HT1080 (cell line): ENCODE measurements around the gene THBS4. TPM values are rescaled to one million over a fixed set of nuclear protein-coding genes. Genes with fewer than 3 reads are reported as not detected.

ENCODE experiments used
- DNase-seq: peaks from one replicate; pipeline ENCODE4 v3.0.0-alpha.2; 2015; ENCODE audit warnings: low read depth
- total RNA-seq: library from RNA; depleted of rRNA; stranded (reverse); fragments of >200 nt; shearing (Covaris generic); gene quantifications from 2 replicates; pipeline ENCODE4 v1.2.3, GENCODE V29; 2014

The THBS4 gene
- total RNA-seq, 1 experiment from 2014 or later, result 2.0 TPM

GRCh38 chr5:80043187-80043586 lies 8.0 kb downstream of the THBS4 start:
- DNase-seq, result no peak

- DNase-seq, result no peak
Measured at GRCh38 chr5:80048084-80048780, 13.1 kb downstream of the THBS4 start.

DNA sequence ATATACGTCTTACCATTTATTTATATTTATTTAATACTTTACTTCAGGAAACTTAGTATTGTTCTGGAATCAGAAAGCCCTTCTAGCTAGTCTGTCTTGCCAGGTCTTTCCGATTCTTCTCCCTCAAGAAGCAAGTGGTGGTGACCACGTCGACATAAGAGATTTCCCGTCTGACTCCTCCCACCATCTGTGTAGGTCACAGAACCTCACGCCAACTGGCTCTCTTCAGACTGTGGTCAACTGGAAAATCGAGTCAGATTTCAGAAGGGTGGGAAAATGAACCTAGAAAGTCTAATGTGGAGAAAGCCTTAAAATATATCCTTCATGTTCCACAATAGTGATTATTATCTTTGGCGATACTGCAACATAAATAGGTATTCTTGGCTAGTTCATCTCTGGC lies 17.3 kb downstream of the THBS4 start:
- DNase-seq, result no peak

DNA sequence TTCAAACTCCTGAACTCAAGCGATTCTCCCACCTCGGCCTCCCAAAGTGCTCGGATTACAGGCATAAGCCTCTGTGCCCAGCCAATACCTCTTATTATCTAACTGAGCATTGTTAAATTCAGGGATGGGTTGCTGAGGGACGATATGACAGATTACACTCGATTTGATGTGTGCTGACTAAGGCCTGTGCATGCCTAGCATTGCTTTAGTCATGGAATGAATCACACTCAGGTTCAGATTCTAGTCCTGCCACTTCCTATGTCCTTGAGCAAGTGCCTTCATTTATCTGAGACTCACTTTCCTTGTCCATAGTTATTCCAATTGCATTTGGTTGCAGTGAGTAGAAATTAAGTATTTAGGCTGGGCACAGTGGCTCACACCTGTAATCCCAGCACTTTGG lies 19.5 kb downstream of the THBS4 start:
- DNase-seq, result peak; percentile 73

GRCh38 chr5:80055491-80056170 lies 20.5 kb downstream of the THBS4 start:
- DNase-seq, result no peak

GRCh38 chr5:80057099-80057498 lies 22.0 kb downstream of the THBS4 start:
- DNase-seq, result no peak

DNA sequence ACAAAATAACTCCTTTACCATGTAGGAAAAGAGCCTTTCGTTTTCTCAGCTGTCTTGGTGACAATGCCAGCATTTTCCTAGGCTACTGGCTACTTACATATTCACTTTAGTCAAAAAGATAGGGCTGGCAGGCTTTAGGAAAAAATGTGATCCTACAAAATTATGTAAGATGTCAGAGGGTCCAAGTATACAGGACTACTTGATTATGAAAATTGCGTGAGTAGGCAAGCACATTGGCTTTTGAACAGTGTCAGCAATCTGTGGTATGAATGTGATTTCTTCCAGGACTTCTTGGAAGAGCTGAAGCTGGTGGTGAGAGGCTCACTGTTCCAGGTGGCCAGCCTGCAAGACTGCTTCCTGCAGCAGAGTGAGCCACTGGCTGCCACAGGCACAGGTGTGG lies 22.8 kb downstream of the THBS4 start:
- DNase-seq, result no peak

DNA sequence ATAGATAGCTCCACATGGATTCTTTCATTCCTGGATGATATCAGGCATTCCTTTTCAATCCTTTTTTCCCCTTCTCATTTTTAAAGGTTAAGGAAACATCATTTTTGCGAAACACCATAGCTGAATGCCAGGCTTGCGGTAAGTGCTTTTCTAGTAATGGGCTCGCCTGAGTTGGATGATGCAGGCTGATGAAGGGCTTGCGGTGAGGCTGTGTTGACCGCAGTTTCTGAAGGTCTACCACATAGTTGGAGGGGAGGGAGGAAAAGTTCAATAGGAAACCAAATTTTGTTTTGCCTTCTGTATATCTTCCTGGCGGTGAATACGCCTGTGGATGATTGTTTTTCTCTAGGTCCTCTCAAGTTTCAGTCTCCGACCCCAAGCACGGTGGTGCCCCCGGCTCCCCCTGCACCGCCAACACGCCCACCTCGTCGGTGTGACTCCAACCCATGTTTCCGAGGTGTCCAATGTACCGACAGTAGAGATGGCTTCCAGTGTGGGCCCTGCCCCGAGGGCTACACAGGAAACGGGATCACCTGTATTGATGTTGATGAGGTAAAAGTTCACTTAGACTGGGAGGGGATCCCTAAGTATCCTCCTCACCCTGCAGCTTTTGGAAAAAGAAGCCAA lies 24.3 kb downstream of the THBS4 start:
- DNase-seq, result no peak

DNA sequence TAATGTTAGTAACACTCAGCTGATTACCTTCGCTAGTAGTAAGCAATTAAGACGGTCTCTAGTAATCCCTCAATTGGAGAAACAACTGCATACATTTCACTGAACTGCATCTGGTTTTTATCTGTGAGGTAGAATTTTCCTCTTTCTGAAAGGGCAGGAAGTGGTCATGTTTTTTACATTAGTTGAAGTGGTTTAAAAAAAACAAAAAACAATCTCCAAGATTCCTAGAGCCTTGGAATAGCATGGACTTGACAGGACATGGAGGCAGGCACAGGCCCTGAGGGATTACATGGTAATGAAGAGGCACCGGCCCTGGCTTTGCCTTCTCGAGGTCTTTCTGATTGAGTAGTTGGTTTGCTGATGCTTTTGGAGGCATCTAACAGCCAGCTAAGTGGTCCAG lies 25.8 kb downstream of the THBS4 start:
- DNase-seq, result no peak

DNA sequence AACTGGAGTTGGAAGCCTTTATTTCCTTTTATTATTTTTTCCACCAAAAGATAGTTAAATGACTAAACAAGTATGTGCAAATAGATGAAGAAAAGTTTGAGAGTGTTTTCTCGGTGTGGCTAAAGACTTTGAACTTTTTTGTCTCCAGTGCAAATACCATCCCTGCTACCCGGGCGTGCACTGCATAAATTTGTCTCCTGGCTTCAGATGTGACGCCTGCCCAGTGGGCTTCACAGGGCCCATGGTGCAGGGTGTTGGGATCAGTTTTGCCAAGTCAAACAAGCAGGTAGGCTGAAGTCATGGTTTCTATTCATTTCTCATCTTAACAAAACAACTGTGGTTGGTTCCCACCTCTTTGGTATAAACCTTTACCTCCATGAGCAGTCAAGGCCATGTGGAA lies 26.4 kb downstream of the THBS4 start:
- DNase-seq, result no peak

DNA sequence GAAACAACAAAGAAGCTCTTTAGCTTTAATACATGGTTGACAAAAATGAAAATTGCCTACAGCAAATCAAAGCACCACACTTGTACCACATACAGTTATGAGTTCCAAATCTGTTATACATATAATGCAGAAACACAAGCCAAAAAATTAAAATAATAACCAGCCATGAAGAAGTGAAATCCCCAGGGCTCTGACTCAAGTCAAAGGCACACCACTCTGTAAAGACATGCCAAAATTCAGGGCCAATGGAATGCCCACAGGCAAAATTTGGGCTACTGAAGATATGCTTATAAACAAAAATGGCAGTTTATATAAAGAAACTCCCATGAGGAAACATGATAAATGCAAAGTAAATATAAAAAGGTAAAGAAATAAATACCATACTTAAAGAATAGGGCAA lies 29.0 kb downstream of the THBS4 start:
- no peak for DNase-seq

- DNase-seq, result no peak
Measured at GRCh38 chr5:80067016-80067415, 31.9 kb downstream of the THBS4 start.

- no peak for DNase-seq
Measured at GRCh38 chr5:80067531-80068245, 32.5 kb downstream of the THBS4 start.

GRCh38 chr5:80068246-80068636 lies 33.1 kb downstream of the THBS4 start:
- no peak for DNase-seq

DNA sequence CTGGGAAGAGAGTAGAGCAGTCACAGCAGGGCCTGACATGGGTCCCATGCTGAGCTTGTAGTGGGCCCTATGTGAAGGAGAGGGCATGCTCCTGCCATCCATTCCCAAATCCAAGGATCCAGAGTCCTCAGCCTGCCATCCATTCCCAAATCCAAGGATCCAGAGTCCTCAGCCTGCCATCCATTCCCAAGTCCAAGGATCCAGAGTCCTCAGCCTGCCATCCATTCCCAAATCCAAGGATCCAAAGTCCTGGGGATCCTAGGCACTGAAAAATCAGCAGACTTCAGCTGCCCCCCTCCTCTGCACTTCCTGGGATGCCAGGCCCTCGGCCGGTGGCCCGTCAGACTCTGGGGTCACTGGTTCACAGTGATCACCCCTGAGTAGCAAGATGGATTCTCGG lies 33.6 kb downstream of the THBS4 start:
- no peak for DNase-seq

- DNase-seq, result no peak
Measured at GRCh38 chr5:80069251-80069800, 34.2 kb downstream of the THBS4 start.

DNA sequence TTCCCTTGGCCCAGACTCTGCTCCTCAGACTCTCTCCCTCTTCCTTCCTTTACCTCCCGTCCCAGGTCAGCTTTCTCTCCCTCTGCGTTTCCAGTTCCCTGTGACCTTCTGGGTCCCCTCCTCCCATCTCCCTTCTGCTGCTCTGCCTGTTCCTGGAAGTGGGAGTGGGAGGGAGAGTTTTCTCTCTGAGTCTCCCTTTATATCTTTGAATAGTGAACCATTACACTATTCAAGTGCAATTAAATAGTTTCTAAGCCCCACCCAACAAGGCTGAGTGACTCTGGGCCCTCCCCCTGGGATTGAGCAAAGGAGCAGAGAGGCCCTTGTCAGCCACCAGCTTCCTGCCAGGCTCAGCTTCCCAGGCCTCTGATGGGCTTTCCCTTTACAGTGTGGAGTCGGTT lies 34.8 kb downstream of the THBS4 start:
- no peak for DNase-seq

DNA sequence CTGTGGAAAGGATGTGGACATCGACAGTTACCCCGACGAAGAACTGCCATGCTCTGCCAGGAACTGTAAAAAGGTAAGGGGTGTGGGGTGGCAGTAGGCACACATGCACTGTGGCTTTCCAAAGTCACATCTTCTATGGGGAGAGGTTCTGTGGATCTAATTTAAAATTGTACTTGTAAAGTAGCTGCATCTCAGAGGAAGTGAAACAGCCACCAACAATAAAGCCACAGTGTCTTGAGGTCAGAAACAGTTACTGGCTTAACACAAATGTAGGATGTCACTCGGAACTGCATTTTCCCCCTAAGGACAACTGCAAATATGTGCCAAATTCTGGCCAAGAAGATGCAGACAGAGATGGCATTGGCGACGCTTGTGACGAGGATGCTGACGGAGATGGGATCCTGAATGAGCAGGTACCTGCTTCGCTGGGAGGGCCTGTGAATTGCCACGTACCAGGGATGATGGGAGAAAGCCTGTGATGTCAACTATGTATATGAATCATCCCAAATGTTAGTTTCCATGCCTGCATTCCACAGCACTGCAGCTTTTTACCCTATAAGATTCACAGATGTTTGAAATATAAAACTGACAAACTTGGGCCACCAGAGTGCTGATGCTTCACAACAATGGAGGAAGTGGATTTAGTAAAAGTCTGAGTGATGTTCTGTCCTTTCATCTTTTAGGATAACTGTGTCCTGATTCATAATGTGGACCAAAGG lies 35.3 kb downstream of the THBS4 start:
- DNase-seq, result no peak

GRCh38 chr5:80071510-80072021 lies 36.4 kb downstream of the THBS4 start:
- DNase-seq, result no peak

DNA sequence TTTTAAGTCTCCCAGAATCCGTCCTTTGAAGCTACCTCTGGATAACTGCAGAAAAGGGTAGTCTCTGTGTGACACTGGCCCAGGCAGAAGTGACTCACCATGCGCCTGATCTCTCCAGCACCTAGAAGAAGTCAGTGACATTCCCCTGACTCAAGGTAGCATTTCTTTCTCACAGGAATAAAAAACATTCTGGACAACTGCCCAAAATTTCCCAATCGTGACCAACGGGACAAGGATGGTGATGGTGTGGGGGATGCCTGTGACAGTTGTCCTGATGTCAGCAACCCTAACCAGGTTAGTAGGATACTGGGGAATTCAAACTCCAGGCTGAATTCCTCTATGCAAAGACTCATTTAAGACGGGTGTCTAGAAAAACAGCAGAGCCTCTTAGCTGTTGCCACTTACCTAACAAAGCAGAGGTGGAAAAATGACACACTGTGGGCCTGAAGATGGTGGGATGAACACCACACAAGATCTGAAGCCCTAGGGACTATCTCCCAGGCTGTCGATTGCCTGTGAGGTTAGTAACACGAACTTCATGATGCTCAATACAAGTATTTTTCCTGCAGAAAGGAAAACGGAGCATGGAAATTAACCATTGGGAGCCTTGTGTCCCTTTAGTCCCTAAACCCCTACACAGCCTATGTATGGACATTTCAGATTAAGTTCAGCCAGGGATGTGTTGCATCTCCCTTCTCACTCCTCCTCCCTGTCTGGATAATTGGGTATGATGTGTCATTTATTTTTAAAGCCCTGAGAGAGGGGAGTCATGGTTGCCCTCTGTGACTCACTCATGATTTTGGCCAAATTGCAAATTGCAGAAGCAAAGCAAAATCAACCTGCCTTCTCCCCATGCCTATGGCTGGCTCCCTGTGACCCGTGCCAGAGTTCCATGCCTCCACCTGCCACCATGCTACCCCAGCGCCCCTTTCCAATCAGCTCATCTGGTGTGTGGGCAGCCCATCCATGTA lies 37.2 kb downstream of the THBS4 start:
- DNase-seq, result peak; percentile 27
